Small intestine (tissue), 7 donors: ENCODE data around the gene PACRG. TPM values are rescaled to one million over a fixed set of nuclear protein-coding genes. Genes with fewer than 3 reads are reported as not detected.

Source experiments
- DNase-seq, 2 donors: peaks; one replicate each; pipeline versions ENCODE4 v3.0.0 to v3.0.0-alpha.2; 2013
- FAIRE-seq: peaks from 2 replicates; lab custom pipeline; 2012; peaks lifted over from hg19 to GRCh38; lab: Jason Lieb, UNC
- H3K27ac ChIP-seq, 3 donors: one replicate each; pipeline ENCODE4 v1.5.1; 2013; ENCODE audit warnings: low read length in 2 of 3, mild to moderate bottlenecking in 2 of 3, control low read depth in 1 of 3, inconsistent platforms in 1 of 3, low read depth in 1 of 3, moderate library complexity in 1 of 3
- H3K27me3 ChIP-seq, 3 donors: one replicate each; pipeline ENCODE4 v1.6.1; 2013; ENCODE audit warnings: low read length in 3 of 3, inconsistent platforms in 1 of 3; ENCODE audit not compliant: control insufficient read depth in 3 of 3, insufficient read depth in 3 of 3
- H3K36me3 ChIP-seq, 3 donors: one replicate each; pipeline ENCODE4 v1.6.1; 2013; ENCODE audit warnings: low read length in 3 of 3, inconsistent platforms in 1 of 3, low read depth in 1 of 3, mild to moderate bottlenecking in 1 of 3, moderate library complexity in 1 of 3; ENCODE audit not compliant: control insufficient read depth in 3 of 3, insufficient read depth in 2 of 3
- H3K4me1 ChIP-seq, 3 donors: one replicate each; pipeline ENCODE4 v1.6.1; 2013; ENCODE audit warnings: low read length in 2 of 3, inconsistent platforms in 1 of 3, low read depth in 1 of 3, mild to moderate bottlenecking in 1 of 3, moderate library complexity in 1 of 3; ENCODE audit not compliant: control insufficient read depth in 3 of 3, insufficient read depth in 2 of 3
- H3K4me3 ChIP-seq, 3 donors: one replicate each; pipeline ENCODE4 v1.5.1; 2013; ENCODE audit warnings: low read length in 3 of 3, control low read depth in 1 of 3, inconsistent platforms in 1 of 3, low read depth in 1 of 3, mild to moderate bottlenecking in 1 of 3, moderate library complexity in 1 of 3
- H3K9me3 ChIP-seq, 2 donors: one replicate each; pipeline ENCODE4 v1.6.1; 2013; ENCODE audit warnings: low read depth in 1 of 2, low read length in 1 of 2; ENCODE audit not compliant: control insufficient read depth in 2 of 2, insufficient read depth in 1 of 2
- WGBS, 3 donors: extraction: QIAGEN DNeasy Blood & Tissue Kit; methylation state at CpG; one replicate each; pipeline ENCODE4 v1.1.7; 2013; 5-methylcytosine and 5-hydroxymethylcytosine counted together
- polyA plus RNA-seq, 4 donors: library from polyadenylated mRNA; stranded (reverse) in 3 of 4; unstranded in 1 of 4; fragments of 200-250 nt in 3 of 4; fragments of 120-200 nt in 1 of 4; gene quantifications; one replicate each; pipeline versions ENCODE4 v1.2.1 to v1.2.3, GENCODE V29; 2013
- donor health status: healthy with polysubstance abuse.
- donor health status: control.
- donor health status: control.
- donor health status: Bipolar disorder and iron deficiency.
- donor health status: healthy.

The PACRG gene
- polyA plus RNA-seq, 4 donors = 0.49 to 1.5 TPM; not detected in 2

DNA sequence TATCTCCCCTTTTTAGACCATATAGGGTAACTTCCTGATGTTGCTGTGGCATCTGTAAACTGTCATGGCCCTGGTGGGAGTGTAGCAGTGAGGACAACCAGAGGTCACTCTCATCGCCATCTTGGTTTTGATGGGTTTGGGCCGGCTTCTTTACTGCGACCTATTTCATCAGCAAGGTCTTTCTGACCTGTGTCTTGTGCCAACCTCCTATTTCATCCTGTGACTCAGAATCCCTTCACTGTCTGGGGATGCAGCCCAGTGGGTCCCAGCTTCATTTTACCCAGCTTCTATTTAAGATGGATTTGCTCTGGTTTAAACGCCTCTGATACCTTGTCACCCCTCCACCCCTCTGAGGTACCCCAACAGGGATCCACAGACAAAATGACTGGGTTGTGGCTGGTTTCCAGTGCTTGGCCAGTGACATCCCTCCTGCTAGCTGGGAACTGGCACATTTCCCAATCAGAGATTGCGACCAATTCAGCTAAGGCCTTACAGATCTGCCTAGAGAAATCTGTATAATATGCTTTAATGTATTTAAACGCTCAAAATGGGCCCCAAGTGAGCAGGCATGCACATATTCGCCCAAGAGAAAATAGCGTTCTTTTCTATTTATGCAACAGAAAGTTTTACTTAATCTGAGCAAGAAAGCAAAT is 371.2 kb downstream of the PACRG start:
- WGBS, 3 donors = 85 to 87% (median 86%) methylated on average over 8 of the region's 8 CpGs
- FAIRE-seq (no peak), DNase-seq (no peak)
- no peaks in the 10 kb centered on the region for H3K4me1 ChIP-seq
- no peak overlapping the region for H3K4me3 ChIP-seq
- H3K9me3 ChIP-seq = peaks cover 0 to 3% of the 10 kb centered on the region in 2 donors
- H3K27me3 ChIP-seq = no peaks in the 10 kb centered on the region
- no peak overlapping the region for H3K27ac ChIP-seq
- H3K36me3 ChIP-seq = no peaks in the 10 kb centered on the region

DNA sequence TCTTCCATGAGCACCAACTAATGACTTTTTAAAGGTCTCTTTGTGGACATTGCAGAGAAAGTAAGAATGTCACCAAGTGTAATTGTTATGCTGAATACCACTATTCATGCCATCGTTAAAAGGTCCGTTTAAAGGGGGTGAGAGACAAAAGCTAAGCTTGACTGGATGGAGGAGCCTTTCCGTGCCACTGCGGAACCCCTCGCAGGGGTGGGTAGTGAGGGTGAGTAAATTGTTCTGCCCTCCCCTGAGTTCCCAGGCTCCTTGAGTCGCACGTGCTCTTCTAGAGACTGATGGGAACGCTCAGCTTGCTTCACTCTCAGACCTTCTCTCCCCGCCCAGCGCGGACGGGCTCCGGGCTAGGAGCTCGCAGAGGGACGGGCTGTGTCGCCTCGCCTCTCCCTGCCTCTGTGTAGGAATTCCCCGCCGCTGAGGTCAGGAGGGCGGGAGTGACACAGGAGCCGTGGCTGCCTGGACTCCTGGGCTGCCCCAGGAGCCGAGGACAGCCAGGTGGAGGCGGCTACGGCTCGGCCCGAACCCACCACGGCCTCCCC is 371.9 kb downstream of the PACRG start:
- no peaks in the 10 kb centered on the region for H3K27me3 ChIP-seq
- H3K36me3 ChIP-seq = no peaks in the 10 kb centered on the region
- no peak for DNase-seq
- no peak overlapping the region for H3K4me3 ChIP-seq
- no peak for FAIRE-seq
- peaks cover 0 to 3% of the 10 kb centered on the region in 2 donors for H3K9me3 ChIP-seq
- no peak overlapping the region for H3K27ac ChIP-seq
- WGBS, 3 donors = 89 to 92% (median 90%) methylated on average over 21 to 27 of the region's 27 CpGs
- H3K4me1 ChIP-seq = no peaks in the 10 kb centered on the region

DNA sequence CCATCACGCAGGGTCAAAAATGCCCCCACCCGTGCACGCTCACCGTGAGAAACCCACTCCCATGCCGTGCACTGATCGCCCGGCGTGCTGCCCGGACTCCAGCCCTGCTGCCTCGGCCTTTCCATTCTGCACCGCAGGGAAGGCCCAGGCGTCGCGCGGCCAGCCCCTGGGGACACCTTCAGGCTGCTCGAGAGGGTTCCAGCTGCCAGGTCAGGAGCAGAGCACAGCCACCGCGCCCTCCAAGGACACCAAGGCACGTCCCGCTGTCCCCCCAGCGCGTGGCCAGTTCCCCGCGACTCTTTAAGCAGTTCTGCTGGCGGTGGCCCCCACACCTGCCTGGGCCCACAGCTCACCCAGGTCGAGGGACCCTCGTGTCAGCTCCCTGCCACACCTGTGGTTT is 372.5 kb downstream of the PACRG start:
- Histone ChIP-seq H3K4me3 (no peak overlapping the region), H3K27me3 (no peaks in the 10 kb centered on the region), H3K4me1 (no peaks in the 10 kb centered on the region), H3K9me3 (peaks cover 0 to 3% of the 10 kb centered on the region in 2 donors), H3K36me3 (no peaks in the 10 kb centered on the region), H3K27ac (no peak overlapping the region)
- DNase-seq = no peak
- no peak for FAIRE-seq
- 89 to 93% (median 90%) methylated on average over 27 of the region's 27 CpGs for WGBS, 3 donors

DNA sequence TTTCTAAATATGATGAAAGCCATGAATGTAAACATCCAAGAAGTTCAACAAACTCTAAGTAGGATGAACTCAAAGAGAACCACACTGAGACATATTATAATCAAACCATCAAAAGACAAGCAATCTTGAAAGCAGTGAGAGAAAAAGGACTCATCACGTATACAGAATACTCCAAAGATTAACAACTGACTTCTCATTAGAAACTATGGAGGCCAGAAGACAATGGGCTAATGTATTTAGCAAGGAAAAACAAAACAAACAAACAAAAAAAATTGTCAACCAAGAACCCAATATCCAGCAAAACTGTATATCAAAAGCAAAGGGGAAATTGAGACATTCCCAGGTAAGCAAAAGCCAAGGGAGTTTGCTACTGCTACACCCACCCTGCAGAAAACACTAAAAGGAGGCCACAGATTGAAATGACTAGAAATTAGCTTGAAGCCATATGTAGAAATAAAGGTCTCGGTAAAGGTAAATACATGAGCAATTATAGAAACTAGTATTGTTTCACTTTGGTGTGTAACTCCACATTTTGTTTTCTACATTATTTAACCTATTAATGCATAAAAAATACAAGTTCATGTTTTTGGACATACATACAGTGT is 385.7 kb downstream of the PACRG start:
- H3K36me3 ChIP-seq = no peaks in the 10 kb centered on the region

DNA sequence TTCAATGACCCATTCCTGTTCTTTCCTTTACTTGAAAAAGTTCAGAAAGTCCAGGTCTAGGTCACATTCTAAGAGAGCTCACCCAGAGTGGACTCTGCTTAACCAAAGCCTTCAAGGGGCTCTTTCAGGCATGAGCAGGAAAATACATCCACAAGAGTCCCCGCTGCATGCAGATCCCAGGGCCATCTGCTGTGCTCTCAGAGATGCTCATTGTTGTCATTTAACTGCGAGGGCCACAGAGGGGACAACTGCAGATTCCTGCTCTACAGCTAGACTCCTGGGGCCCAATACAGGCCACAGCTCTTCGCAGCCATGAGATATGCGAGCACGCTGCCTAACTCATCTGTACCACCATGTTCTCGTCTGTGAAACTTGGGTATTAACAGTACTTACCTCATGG is 391.2 kb downstream of the PACRG start:
- peaks cover 1 to 3% of the 10 kb centered on the region in 2 donors for H3K9me3 ChIP-seq
- H3K27ac ChIP-seq = no peak overlapping the region
- FAIRE-seq (no peak), DNase-seq (no peak)
- WGBS, 3 donors = 77 to 86% (median 81%) methylated on average over 6 of the region's 6 CpGs
- H3K27me3 ChIP-seq = no peaks in the 10 kb centered on the region
- H3K4me3 ChIP-seq = no peak overlapping the region
- H3K36me3 ChIP-seq = no peaks in the 10 kb centered on the region
- H3K4me1 ChIP-seq = no peaks in the 10 kb centered on the region

More for the DNA sequence above, 385.7 kb downstream of the PACRG start:
- H3K9me3 ChIP-seq = peaks cover 4 to 11% of the 10 kb centered on the region in 2 donors
- no peaks in the 10 kb centered on the region for H3K4me1 ChIP-seq
- DNase-seq = no peak
- H3K27me3 ChIP-seq = no peaks in the 10 kb centered on the region
- no peak for FAIRE-seq
- H3K4me3 ChIP-seq = no peak overlapping the region
- no peak overlapping the region for H3K27ac ChIP-seq
- WGBS, 3 donors = 80 to 88% (median 87%) methylated on average over 2 of the region's 2 CpGs

DNA sequence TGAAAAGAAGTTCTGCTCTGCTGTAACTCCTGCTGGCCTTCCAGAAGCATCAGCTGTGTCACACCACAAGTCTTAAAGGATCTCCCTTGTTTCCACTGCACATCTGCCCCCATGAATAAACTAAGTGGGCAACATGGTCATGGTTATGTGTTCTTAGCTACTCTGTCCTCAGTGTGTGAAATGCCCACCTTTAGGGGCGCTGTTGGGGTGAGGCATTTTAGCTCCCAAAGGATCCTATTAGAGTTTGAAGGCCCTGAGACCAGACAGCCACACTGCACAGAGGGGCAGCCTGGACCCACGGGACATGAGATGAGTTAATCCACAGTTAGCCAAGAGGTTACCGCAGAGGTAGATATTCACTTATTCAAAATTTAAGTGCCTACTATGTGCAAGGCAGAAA is 392.4 kb downstream of the PACRG start:
- DNase-seq = no peak
- H3K9me3 ChIP-seq = peaks cover 0 to 3% of the 10 kb centered on the region in 2 donors
- no peaks in the 10 kb centered on the region for H3K4me1 ChIP-seq
- H3K4me3 ChIP-seq = no peak overlapping the region
- H3K36me3 ChIP-seq = no peaks in the 10 kb centered on the region
- no peaks in the 10 kb centered on the region for H3K27me3 ChIP-seq
- no peak for FAIRE-seq
- 72 to 79% (median 76%) methylated on average over 3 of the region's 3 CpGs for WGBS, 3 donors
- H3K27ac ChIP-seq = no peak overlapping the region

DNA sequence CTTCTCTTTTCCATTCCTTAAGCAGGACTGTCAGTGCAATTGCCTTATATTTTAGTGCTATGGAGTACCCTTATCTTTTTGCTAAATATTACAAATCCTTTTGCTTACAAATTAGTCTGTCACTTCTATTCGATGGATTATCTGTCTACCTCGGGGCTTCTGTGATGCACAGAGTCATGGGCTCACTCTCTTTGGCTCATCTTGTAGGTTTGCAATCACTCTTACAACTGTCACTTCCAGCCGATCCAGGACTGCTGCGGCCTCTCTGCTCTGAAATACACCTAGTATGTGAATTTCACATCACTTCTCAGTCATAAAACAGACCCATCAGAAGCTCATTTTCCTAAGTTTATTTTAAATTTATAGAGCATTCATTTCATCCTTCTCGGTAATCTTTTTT is 393.5 kb downstream of the PACRG start:
- no peak for FAIRE-seq
- no peak for DNase-seq
- H3K36me3 ChIP-seq = no peaks in the 10 kb centered on the region
- no peaks in the 10 kb centered on the region for H3K4me1 ChIP-seq
- H3K9me3 ChIP-seq = peaks cover 0 to 3% of the 10 kb centered on the region in 2 donors
- no peak overlapping the region for H3K4me3 ChIP-seq
- H3K27me3 ChIP-seq = no peaks in the 10 kb centered on the region
- H3K27ac ChIP-seq = no peak overlapping the region
- WGBS, 3 donors = 83 to 89% (median 83%) methylated on average over 5 of the region's 5 CpGs

DNA sequence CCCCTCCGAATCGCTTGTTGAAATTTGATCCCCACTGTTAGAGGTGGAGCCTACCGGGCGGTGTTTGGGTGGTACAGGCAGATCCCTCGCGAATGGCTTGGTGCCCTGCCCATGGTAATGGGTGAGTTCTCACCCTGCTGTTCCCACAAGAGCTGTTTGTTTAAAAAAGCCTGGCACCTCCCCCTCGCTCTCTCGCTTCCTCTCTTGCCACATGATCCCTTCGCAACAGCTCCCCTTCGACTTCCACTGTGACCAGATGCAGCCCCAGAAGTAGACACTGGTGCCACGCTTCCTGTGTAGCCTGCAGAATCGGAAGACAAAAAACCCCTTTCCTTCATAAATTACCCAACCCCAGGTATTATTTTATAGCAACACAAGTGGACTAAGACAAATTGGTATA is 394.6 kb downstream of the PACRG start:
- H3K4me3 ChIP-seq = no peak overlapping the region
- H3K36me3 ChIP-seq = no peaks in the 10 kb centered on the region
- DNase-seq (no peak), FAIRE-seq (no peak)
- no peaks in the 10 kb centered on the region for H3K27me3 ChIP-seq
- H3K27ac ChIP-seq = no peak overlapping the region
- WGBS, 3 donors = 87 to 91% (median 90%) methylated on average over 12 of the region's 12 CpGs
- peaks cover 0 to 3% of the 10 kb centered on the region in 2 donors for H3K9me3 ChIP-seq
- H3K4me1 ChIP-seq = no peaks in the 10 kb centered on the region
